Endothelial cell (in vitro differentiated cells): Measurements from ENCODE around the gene MED27. TPM values are rescaled to one million over a fixed set of nuclear protein-coding genes. Genes with fewer than 3 reads are reported as not detected.
A peak's percentile ranks its signal among the peaks of the same experiment; 100 is the strongest.

Experiments
- DNase-seq: peaks from one replicate; pipeline ENCODE4 v3.0.0; 2021; ENCODE audit warnings: low spot score
- H3K27ac Mint-ChIP-seq: one replicate; pipeline ENCODE4 v1.8.0; 2021; ENCODE audit warnings: mixed read lengths, inconsistent platforms; ENCODE audit not compliant: unreplicated experiment
- H3K27me3 Mint-ChIP-seq: one replicate; pipeline ENCODE4 v1.8.0; 2021; ENCODE audit warnings: mild to moderate bottlenecking, moderate library complexity, mixed read lengths, inconsistent platforms; ENCODE audit not compliant: unreplicated experiment
- H3K36me3 Mint-ChIP-seq: one replicate; pipeline ENCODE4 v1.8.0; 2021; ENCODE audit warnings: mild to moderate bottlenecking, low read depth, mixed read lengths, inconsistent platforms; ENCODE audit not compliant: unreplicated experiment
- H3K4me1 Mint-ChIP-seq: one replicate; pipeline ENCODE4 v1.8.0; 2021; ENCODE audit warnings: mild to moderate bottlenecking, mixed read lengths, inconsistent platforms; ENCODE audit not compliant: unreplicated experiment
- H3K4me3 Mint-ChIP-seq: one replicate; pipeline ENCODE4 v1.8.0; 2021; ENCODE audit warnings: mild to moderate bottlenecking, mixed read lengths, inconsistent platforms; ENCODE audit not compliant: unreplicated experiment
- H3K9me3 Mint-ChIP-seq: one replicate; pipeline ENCODE4 v1.8.0; 2021; ENCODE audit warnings: mixed read lengths, inconsistent platforms; ENCODE audit not compliant: unreplicated experiment
- total RNA-seq: library from RNA; stranded (reverse); fragmentation: NEBNext Ultra II Directional; extraction: Animal tissue kit (Norgen Biotek cat#: 25700); gene quantifications from one replicate; pipeline ENCODE4 v1.2.1, GENCODE V29; 2021; ENCODE audit not compliant: unreplicated experiment
- TF ChIP-seq, protein P1 (sequence below): fragments of 200-600 bp; sonication (generic); IDR thresholded peaks from one replicate; pipeline ENCODE4 v1.5.0; 2021; ENCODE audit warnings: antibody characterized with exemption; ENCODE audit not compliant: unreplicated experiment

MED27 gene
- total RNA-seq, 1 donor from 2014 or later, result 24.0 TPM

DNA sequence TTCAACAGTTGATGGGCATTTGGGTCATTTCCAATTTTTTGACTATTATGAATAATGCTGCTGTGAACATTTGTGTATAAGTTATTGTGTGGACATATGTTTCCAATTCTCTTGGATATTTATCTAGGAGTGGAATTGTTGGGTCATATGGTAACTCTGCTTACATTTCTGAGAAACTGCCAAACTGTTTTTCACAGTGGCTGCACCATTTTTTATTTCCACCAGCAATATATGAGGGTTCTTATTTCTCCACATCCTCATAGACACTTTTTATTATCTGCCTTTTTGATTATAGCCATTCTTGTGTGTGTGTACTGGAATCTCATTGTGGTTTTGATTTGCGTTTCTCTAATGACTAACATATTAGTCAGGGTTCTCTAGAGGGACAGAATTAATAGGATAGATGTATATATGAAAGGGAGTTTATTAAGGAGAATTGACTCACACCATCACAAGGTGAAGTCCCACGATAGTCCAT, 14.7 kb upstream of the MED27 start:
- no peaks in the 10 kb centered on the region for H3K27me3 Mint-ChIP-seq
- no peaks in the 10 kb centered on the region for H3K4me1 Mint-ChIP-seq
- H3K27ac Mint-ChIP-seq, result no peak overlapping the region
- no peaks in the 10 kb centered on the region for H3K36me3 Mint-ChIP-seq
- TF ChIP-seq, protein P1, sequence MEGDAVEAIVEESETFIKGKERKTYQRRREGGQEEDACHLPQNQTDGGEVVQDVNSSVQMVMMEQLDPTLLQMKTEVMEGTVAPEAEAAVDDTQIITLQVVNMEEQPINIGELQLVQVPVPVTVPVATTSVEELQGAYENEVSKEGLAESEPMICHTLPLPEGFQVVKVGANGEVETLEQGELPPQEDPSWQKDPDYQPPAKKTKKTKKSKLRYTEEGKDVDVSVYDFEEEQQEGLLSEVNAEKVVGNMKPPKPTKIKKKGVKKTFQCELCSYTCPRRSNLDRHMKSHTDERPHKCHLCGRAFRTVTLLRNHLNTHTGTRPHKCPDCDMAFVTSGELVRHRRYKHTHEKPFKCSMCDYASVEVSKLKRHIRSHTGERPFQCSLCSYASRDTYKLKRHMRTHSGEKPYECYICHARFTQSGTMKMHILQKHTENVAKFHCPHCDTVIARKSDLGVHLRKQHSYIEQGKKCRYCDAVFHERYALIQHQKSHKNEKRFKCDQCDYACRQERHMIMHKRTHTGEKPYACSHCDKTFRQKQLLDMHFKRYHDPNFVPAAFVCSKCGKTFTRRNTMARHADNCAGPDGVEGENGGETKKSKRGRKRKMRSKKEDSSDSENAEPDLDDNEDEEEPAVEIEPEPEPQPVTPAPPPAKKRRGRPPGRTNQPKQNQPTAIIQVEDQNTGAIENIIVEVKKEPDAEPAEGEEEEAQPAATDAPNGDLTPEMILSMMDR, result no peak
- DNase-seq, result no peak
- no peak overlapping the region for H3K4me3 Mint-ChIP-seq
- no peaks in the 10 kb centered on the region for H3K9me3 Mint-ChIP-seq

DNA sequence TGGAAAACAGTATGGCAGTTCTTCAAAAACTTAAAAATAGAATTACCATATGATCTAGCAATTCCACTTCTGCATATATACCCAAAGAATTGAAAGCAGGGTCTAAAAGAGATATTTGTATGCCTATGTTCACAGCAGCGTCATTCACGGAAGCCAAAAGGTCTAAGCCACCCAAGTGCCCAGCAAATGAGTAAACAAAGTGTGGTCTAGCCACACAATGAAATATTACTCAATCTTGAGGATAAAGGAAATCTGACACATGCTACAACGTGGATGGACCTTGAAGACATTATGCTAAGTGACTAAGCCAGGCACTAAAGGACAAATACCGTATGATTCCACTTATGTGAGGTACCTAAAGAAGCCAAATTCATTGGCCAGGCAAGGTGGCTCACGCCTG, 11.1 kb upstream of the MED27 start:
- Mint-ChIP-seq H3K27me3 (no peaks in the 10 kb centered on the region), H3K27ac (no peak overlapping the region), H3K4me3 (no peak overlapping the region), H3K36me3 (no peaks in the 10 kb centered on the region), H3K9me3 (no peaks in the 10 kb centered on the region), H3K4me1 (no peaks in the 10 kb centered on the region)
- no peak for DNase-seq
- TF ChIP-seq, protein P1, result no peak

- Mint-ChIP-seq H3K36me3 (no peaks in the 10 kb centered on the region), H3K27ac (no peak overlapping the region), H3K27me3 (peaks cover 2% of the 10 kb centered on the region), H3K9me3 (no peaks in the 10 kb centered on the region), H3K4me3 (no peak overlapping the region), H3K4me1 (no peaks in the 10 kb centered on the region)
- DNase-seq, result no peak
- TF ChIP-seq, protein P1, result no peak
Observed at GRCh38 chr9:132087438-132088030, 7.9 kb upstream of the MED27 start.

- Mint-ChIP-seq H3K4me1 (peaks cover 19% of the 10 kb centered on the region), H3K27ac (no peak overlapping the region), H3K27me3 (peaks cover 7% of the 10 kb centered on the region), H3K4me3 (no peak overlapping the region), H3K36me3 (peaks cover 4% of the 10 kb centered on the region), H3K9me3 (no peaks in the 10 kb centered on the region)
- TF ChIP-seq, protein P1, result no peak
- no peak for DNase-seq
Observed at GRCh38 chr9:132082188-132082587, 2.5 kb upstream of the MED27 start.

DNA sequence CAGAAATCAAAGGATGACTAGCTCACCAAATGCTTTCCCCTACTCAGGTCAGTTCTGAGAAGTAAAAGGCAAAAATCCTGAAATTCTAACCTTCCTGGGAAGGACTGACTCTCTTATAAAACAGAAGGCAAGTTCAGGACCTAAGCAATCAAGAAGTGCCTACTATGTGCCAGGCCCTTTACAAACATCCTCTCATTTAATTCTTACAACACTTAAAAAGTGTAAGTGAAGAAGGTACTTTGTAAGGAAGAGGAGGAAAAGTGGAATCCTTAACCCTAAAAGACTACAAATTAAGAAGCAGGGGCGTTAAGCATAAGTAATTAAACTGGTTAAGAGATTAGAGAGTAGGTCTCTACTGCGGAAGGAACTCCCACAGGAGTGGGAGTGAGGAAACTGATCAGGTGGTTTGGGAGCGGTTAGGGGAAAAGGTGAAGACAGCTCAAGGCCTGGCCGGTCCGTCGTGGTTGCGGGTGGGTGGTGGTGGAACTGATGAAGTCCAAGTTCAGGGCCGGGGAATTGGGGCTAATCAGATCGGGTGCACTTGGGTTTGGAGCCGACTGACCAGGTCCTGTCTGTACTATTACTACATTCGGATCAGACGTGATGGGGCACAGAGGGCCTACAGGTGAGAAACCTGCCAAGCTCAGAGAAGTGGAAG, 839 bp downstream of the MED27 start:
- Mint-ChIP-seq H3K4me3 (peak overlapping the region; percentile 100), H3K27me3 (peaks cover 5% of the 10 kb centered on the region), H3K9me3 (no peaks in the 10 kb centered on the region), H3K27ac (peak overlapping the region; percentile 95), H3K36me3 (peaks cover 4% of the 10 kb centered on the region), H3K4me1 (peaks cover 19% of the 10 kb centered on the region)
- no peak for DNase-seq
- TF ChIP-seq, protein P1, result no peak
